Neural progenitor cell (in vitro differentiated cells): ENCODE measurements around the gene ANO2.
"Not testable (repeated sequence)": the region's sequence is repeated elsewhere in the genome, so short reads cannot be mapped to it uniquely, and the experiment has no call there.

Experiments used
- EZH2 ChIP-seq: fragments of 200-600 bp; sonication (generic); IDR thresholded peaks from 2 replicates; pipeline ENCODE4 v1.6.1; 2017; ENCODE audit warnings: antibody characterized with exemption, mild to moderate bottlenecking, moderate library complexity
- TF ChIP-seq, protein P1 (sequence below): fragments of 200-600 bp; sonication (generic); IDR thresholded peaks from 2 replicates; pipeline ENCODE4 v1.5.1; 2017; ENCODE audit warnings: antibody characterized with exemption, mild to moderate bottlenecking

DNA sequence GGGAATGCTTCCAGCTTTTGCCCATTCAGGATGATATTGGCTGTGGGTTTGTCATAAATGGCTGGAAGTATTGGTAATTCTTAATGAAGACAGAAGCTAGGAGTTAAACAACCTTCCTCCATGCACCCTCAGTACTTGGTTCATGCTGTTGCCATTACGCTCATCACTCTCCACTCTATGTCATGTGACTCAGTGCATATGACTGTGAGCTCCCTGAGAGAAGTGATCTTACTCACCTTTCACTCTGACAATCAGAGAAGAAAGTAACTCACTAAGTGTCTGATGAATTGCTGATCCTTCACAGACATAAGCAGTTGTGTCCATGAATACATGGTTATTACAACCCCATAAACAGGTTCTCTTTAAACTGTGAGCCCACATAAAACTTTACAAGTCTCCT is 275.4 kb downstream of the ANO2 start:
- TF ChIP-seq, protein P1, sequence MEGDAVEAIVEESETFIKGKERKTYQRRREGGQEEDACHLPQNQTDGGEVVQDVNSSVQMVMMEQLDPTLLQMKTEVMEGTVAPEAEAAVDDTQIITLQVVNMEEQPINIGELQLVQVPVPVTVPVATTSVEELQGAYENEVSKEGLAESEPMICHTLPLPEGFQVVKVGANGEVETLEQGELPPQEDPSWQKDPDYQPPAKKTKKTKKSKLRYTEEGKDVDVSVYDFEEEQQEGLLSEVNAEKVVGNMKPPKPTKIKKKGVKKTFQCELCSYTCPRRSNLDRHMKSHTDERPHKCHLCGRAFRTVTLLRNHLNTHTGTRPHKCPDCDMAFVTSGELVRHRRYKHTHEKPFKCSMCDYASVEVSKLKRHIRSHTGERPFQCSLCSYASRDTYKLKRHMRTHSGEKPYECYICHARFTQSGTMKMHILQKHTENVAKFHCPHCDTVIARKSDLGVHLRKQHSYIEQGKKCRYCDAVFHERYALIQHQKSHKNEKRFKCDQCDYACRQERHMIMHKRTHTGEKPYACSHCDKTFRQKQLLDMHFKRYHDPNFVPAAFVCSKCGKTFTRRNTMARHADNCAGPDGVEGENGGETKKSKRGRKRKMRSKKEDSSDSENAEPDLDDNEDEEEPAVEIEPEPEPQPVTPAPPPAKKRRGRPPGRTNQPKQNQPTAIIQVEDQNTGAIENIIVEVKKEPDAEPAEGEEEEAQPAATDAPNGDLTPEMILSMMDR: not testable (repeated sequence)
- not testable (repeated sequence) for TF ChIP-seq EZH2
